Lung (tissue), 12 donors: Measurements from ENCODE around the gene TACR1. TPM values are rescaled to one million over a fixed set of nuclear protein-coding genes. Genes with fewer than 3 reads are reported as not detected.
"Not testable (repeated sequence)": the region's sequence is repeated elsewhere in the genome, so short reads cannot be mapped to it uniquely, and the experiment has no call there.

ENCODE experiments used
- ATAC-seq: fragments of 200-7000 bp; cut with Tn5 transposase; one replicate; pipeline ENCODE4 v1.9.1; 2020; ENCODE audit warnings: moderate number of reproducible peaks; ENCODE audit not compliant: insufficient read depth, low FRiP score
- DNase-seq, 3 donors: peaks; one replicate each; pipeline ENCODE4 v3.0.0-alpha.2; 2013 to 2017
- H3K27ac ChIP-seq, 2 donors: one replicate each; pipeline ENCODE4 v1.5.1; 2013; ENCODE audit warnings: mild to moderate bottlenecking in 2 of 2, moderate library complexity in 2 of 2, control low read depth in 1 of 2, inconsistent platforms in 1 of 2, low read depth in 1 of 2, low read length in 1 of 2
- H3K27me3 ChIP-seq, 3 donors: one replicate each; pipeline ENCODE4 v1.5.1; 2013; ENCODE audit warnings: low read length in 2 of 3; ENCODE audit not compliant: control insufficient read depth in 3 of 3, insufficient read depth in 3 of 3
- H3K36me3 ChIP-seq, 4 donors: one replicate each; pipeline ENCODE4 v1.5.1; 2013; ENCODE audit warnings: low read length in 4 of 4, mild to moderate bottlenecking in 1 of 4, moderate library complexity in 1 of 4; ENCODE audit not compliant: control insufficient read depth in 4 of 4, insufficient read depth in 4 of 4
- H3K4me1 ChIP-seq, 5 donors: one replicate each; pipeline ENCODE4 v1.5.1; 2013; ENCODE audit warnings: low read length in 5 of 5, mild to moderate bottlenecking in 2 of 5, moderate library complexity in 1 of 5; ENCODE audit not compliant: control insufficient read depth in 5 of 5, insufficient read depth in 5 of 5
- H3K4me3 ChIP-seq: one replicate; pipeline ENCODE4 v1.5.1; 2013; ENCODE audit warnings: mild to moderate bottlenecking, control low read depth, moderate library complexity
- H3K9ac ChIP-seq, 2 donors: one replicate each; pipeline ENCODE4 v1.5.1; 2013; ENCODE audit warnings: low read length in 2 of 2, control low read depth in 1 of 2; ENCODE audit not compliant: insufficient read depth in 1 of 2
- H3K9me3 ChIP-seq, 4 donors: one replicate each; pipeline ENCODE4 v1.5.1; 2013; ENCODE audit warnings: low read length in 3 of 4, mild to moderate bottlenecking in 1 of 4, moderate library complexity in 1 of 4; ENCODE audit not compliant: control insufficient read depth in 4 of 4, insufficient read depth in 3 of 4
- WGBS, 2 donors: extraction: QIAGEN DNeasy Blood & Tissue Kit; methylation state at CpG; one replicate each; pipeline ENCODE4 v1.1.7; 2013; 5-methylcytosine and 5-hydroxymethylcytosine counted together
- polyA plus RNA-seq, 2 donors: library from polyadenylated mRNA; stranded (reverse); fragments of 200-250 nt; gene quantifications; one replicate each; pipeline ENCODE4 v1.2.1, GENCODE V29; 2013
- total RNA-seq, 2 donors: library from RNA; depleted of rRNA in 1 of 2; stranded (reverse); fragments of >200 nt in 1 of 2; gene quantifications; one replicate each; pipeline ENCODE4 v1.2.1, GENCODE V29; 2014 to 2021
- TF ChIP-seq, protein P1 (sequence below): IDR thresholded peaks from 2 replicates; pipeline ENCODE4 v1.5.1; 2012; ENCODE audit warnings: mild to moderate bottlenecking; ENCODE audit errors: control extremely low read depth, extremely low read depth
- donor health status: control.
- donor health status: control.
- donor health status: Bipolar disorder and iron deficiency.
- donor health status: healthy.
- donor health status: DM: yes; HTN: yes; CAD: no.

Gene TACR1
- total and polyA plus RNA-seq, 4 donors = 0.33 to 1.6 (median 0.59) TPM

GRCh38 chr2:75174981-75175380, 24.3 kb downstream of the TACR1 start:
- Histone ChIP-seq H3K27ac (no peak overlapping the region), H3K9ac (no peak overlapping the region), H3K27me3 (no peaks in the 10 kb centered on the region), H3K4me1 (no peaks in the 10 kb centered on the region), H3K4me3 (no peak overlapping the region), H3K9me3 (peaks cover 0 to 3% (median 0%) of the 10 kb centered on the region in 4 donors), H3K36me3 (no peaks in the 10 kb centered on the region)
- TF ChIP-seq, protein P1, sequence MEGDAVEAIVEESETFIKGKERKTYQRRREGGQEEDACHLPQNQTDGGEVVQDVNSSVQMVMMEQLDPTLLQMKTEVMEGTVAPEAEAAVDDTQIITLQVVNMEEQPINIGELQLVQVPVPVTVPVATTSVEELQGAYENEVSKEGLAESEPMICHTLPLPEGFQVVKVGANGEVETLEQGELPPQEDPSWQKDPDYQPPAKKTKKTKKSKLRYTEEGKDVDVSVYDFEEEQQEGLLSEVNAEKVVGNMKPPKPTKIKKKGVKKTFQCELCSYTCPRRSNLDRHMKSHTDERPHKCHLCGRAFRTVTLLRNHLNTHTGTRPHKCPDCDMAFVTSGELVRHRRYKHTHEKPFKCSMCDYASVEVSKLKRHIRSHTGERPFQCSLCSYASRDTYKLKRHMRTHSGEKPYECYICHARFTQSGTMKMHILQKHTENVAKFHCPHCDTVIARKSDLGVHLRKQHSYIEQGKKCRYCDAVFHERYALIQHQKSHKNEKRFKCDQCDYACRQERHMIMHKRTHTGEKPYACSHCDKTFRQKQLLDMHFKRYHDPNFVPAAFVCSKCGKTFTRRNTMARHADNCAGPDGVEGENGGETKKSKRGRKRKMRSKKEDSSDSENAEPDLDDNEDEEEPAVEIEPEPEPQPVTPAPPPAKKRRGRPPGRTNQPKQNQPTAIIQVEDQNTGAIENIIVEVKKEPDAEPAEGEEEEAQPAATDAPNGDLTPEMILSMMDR = no peak
- DNase-seq (no peak), ATAC-seq (no peak)
- WGBS, 2 donors = 91 to 97% methylated on average over 2 of the region's 2 CpGs

DNA sequence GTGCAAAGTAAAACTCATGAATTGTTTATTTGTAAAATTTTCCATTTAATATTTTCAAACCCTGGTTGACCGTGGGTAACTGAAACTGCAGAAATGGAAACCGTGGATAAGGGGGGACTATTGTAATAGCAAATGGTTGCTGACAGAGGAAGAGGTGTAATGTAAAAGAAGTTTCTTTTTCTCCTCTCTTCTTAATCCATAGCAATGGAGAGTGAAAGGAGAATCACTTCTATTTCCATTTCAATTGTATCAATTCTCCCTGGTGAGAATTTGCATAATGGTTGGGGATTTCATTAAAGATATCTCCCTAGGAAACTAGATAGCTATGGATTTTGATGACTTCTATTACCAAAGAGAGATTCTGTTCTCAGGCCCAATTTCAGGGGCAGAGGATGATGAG, 24.8 kb downstream of the TACR1 start:
- Histone ChIP-seq H3K9ac (no peak overlapping the region), H3K9me3 (peaks cover 0 to 3% (median 0%) of the 10 kb centered on the region in 4 donors), H3K27ac (no peak overlapping the region), H3K27me3 (no peaks in the 10 kb centered on the region), H3K4me1 (no peaks in the 10 kb centered on the region), H3K4me3 (no peak overlapping the region), H3K36me3 (no peaks in the 10 kb centered on the region)
- DNase-seq = no peak
- 82 to 84% methylated on average over 2 of the region's 2 CpGs for WGBS, 2 donors
- ATAC-seq = no peak
- TF ChIP-seq, protein P1 = no peak

- Histone ChIP-seq H3K4me3 (no peak overlapping the region), H3K36me3 (no peaks in the 10 kb centered on the region), H3K4me1 (no peaks in the 10 kb centered on the region), H3K9ac (no peak overlapping the region), H3K9me3 (peaks cover 0 to 3% (median 0%) of the 10 kb centered on the region in 4 donors), H3K27ac (no peak overlapping the region), H3K27me3 (no peaks in the 10 kb centered on the region)
- DNase-seq (no peak), ATAC-seq (no peak)
- TF ChIP-seq, protein P1 = no peak
Observed at GRCh38 chr2:75173740-75174139, 25.6 kb downstream of the TACR1 start.

DNA sequence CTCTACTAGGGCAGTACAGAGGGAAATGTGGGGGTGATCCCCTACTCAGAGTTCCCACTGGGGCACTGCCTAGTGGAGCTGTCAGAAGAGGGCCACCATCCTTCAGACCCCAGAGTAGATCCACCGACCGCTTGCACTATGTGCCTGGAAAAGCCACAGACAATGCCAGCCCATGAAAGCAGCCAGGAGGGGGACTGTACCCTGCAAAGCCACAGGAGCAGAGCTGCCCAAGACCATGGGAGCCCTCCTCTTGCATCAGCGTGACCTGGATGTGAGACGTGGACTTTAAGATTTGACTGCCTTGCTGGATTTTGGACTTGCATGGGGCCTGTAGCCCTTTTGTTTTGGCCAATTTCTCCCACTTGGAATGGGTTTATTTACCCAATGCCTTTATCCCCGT, 27.9 kb downstream of the TACR1 start:
- not testable (repeated sequence) for ATAC-seq, DNase-seq, H3K4me1 ChIP-seq, H3K27ac ChIP-seq, H3K36me3 ChIP-seq, H3K9ac ChIP-seq, H3K9me3 ChIP-seq, H3K4me3 ChIP-seq, H3K27me3 ChIP-seq
- WGBS, 2 donors = 96 to 97% methylated on average over 5 of the region's 5 CpGs
